ENCODE data around the gene STX11. TPM values are rescaled to one million over a fixed set of nuclear protein-coding genes. Genes with fewer than 3 reads are reported as not detected.
A peak's percentile ranks its signal among the peaks of the same experiment; 100 is the strongest.

Gene STX11
- total and polyA plus RNA-seq, 2 of the 13 experiments (the other 11 are each of a cell fraction or from before 2014, with no cell fraction given): 0.03 TPM; not detected in 1

DNA sequence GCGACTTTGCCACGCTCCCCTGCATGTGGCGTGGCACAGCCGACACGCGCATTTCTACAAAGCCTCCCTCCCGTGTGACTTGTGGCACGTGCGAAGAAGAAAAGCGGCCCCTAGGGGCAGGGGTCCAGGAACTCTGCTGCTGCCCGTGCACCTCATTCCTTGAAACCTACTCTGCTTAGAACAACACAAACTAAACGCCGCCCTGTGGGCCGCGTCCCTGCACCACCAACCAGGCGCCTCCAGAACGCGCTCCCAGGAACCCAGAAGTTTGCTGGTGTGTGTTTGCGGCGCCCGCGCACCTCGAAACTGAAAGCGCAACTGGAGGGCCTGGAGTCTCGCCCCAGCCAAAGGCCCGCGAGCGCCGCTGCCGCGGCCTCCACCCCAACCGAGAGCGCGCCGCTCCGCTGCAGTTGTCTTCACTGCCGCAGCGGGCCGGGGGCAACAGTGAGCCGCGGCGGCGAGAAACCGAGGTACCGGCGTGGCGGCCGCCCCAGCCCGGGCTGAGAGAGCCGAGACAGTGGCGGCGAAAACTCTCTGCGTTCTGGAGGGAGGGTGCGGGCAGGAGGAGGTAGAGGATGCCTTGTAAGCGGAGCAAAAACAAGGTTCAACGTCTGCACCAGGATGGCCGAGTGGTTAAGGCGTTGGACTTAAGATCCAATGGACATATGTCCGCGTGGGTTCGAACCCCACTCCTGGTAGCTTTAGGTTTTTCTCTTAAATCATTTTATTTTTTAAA is 65.8 kb downstream of the STX11 start:
- Histone ChIP-seq H3K4me1 (ENCODE audit: insufficient read depth, low read length) (peaks cover 23% of the 10 kb centered on the region), H3K9ac (ENCODE audit: insufficient read depth, low read depth, low read length) (peak overlapping the region; percentile 77), H3K27ac (ENCODE audit: extremely low read length, insufficient read depth, low read length) (peak overlapping the region; percentile 81), H3K36me3 (replicated peaks in 1 of 2; ENCODE audit: control insufficient read depth in 1 of 2, insufficient read depth in 2 of 2, low read length in 2 of 2) (no peaks in the 10 kb centered on the region), H3K79me2 (ENCODE audit: insufficient read depth, low read length) (no peaks in the 10 kb centered on the region), H2AFZ (ENCODE audit: low read length) (peak overlapping the region; percentile 95), H3K4me3 (replicated peaks in 1 of 3; ENCODE audit: insufficient read depth in 1 of 3, low read depth in 2 of 3, low read length in 3 of 3) (peak overlapping the region; percentile 68 to 89 (median 82)), H3K9me3 (ENCODE audit: low read length) (peaks cover 8% of the 10 kb centered on the region; the same call in 1 of the 2 replicates), H3K4me2 (ENCODE audit: low read depth, low read length) (peak overlapping the region; percentile 91), H3K27me3 (ENCODE audit: control insufficient read depth in 1 of 2, insufficient read depth in 2 of 2, low read length in 2 of 2) (peaks cover 0 to 2% of the 10 kb centered on the region in 2 experiments; a peak in 1 of 5 replicates), H4K20me1 (ENCODE audit: insufficient read depth, low read length) (no peaks in the 10 kb centered on the region)
- in situ Hi-C loops (cut with HindIII; ENCODE audit: extremely low pct_ligation_motif_present, low pct_unique_long_range_greater_than_20kb) (loop anchor here (5.0 kb wide), 2 partner anchors 71 to 119 kb away; partner anchors contain the start of genes SF3B5 and UTRN), intact Hi-C loops (cut with micrococcal nuclease; ENCODE audit: unreplicated experiment) (loop anchor here (1.0 to 2.0 kb wide), 8 partner anchors 47 to 641 kb away; partner anchors contain the start of gene STX11)
- DNase-seq (ENCODE audit: low spot score) (peak; percentile 94), FAIRE-seq (peak; percentile 68), ATAC-seq (peak; percentile 92)
- POLR2A ChIA-PET: interaction anchor here (1.0 to 1.2 kb wide), 2 partner anchors 70 to 127 kb away, joined by 3 to 8 read pairs; no protein-coding TSS in a partner anchor
- TSS peak; percentile 77 for BruUV-seq (replicated peaks)
- CTCF ChIA-PET (ENCODE audit: low intra/inter-chr PET ratio, low total read pairs): interaction anchor here (0.9 to 2.4 kb wide), 4 partner anchors 111 to 266 kb away, joined by 3 to 13 read pairs (median 4); no protein-coding TSS in a partner anchor
- WGBS (ENCODE audit: low lambda C conversion rate): 0% methylated on average over 20 of the region's 61 CpGs
- TF ChIP-seq, protein P1, sequence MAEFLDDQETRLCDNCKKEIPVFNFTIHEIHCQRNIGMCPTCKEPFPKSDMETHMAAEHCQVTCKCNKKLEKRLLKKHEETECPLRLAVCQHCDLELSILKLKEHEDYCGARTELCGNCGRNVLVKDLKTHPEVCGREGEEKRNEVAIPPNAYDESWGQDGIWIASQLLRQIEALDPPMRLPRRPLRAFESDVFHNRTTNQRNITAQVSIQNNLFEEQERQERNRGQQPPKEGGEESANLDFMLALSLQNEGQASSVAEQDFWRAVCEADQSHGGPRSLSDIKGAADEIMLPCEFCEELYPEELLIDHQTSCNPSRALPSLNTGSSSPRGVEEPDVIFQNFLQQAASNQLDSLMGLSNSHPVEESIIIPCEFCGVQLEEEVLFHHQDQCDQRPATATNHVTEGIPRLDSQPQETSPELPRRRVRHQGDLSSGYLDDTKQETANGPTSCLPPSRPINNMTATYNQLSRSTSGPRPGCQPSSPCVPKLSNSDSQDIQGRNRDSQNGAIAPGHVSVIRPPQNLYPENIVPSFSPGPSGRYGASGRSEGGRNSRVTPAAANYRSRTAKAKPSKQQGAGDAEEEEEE (CRISPR knock-in tag; IDR thresholded peaks at IDR 0.05; ENCODE audit: borderline replicate concordance): peak; percentile 33; the same call in 1 of the 2 replicates
- TF ChIP-seq, protein P2, sequence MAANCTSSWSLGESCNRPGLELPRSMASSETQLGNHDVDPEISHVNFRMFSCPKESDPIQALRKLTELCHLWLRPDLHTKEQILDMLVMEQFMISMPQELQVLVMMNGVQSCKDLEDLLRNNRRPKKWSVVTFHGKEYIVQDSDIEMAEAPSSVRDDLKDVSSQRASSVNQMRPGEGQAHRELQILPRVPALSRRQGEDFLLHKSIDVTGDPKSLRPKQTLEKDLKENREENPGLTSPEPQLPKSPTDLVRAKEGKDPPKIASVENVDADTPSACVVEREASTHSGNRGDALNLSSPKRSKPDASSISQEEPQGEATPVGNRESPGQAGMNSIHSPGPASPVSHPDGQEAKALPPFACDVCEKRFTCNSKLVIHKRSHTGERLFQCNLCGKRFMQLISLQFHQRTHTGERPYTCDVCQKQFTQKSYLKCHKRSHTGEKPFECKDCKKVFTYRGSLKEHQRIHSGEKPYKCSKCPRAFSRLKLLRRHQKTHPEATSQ (CRISPR knock-in tag; IDR thresholded peaks at IDR 0.05; ENCODE audit: borderline replicate concordance): peak; percentile 96
- TF ChIP-seq PCBP1 (IDR thresholded peaks at IDR 0.05; ENCODE audit: borderline replicate concordance, low read depth, low read length) (0 out of 2 replicates have a peak, but pooled peaks have one; percentile 18), ZEB1 (IDR thresholded peaks at IDR 0.05; ENCODE audit: insufficient replicate concordance, low read depth) (no peak), DPF2 (CRISPR knock-in tag; IDR thresholded peaks at IDR 0.05; ENCODE audit: borderline replicate concordance, low read depth) (no peak; the same call in 1 of the 2 replicates), AKAP8 (CRISPR knock-in tag; IDR thresholded peaks at IDR 0.05) (no peak; the same call in 1 of the 2 replicates), ZNF737 (CRISPR knock-in tag; IDR thresholded peaks at IDR 0.05; ENCODE audit: borderline replicate concordance) (peak; percentile 85; the same call in 1 of the 2 replicates), ATF1 (CRISPR knock-in tag; IDR thresholded peaks at IDR 0.05) (no peak), GTF2F1 (IDR thresholded peaks at IDR 0.05; ENCODE audit: low read length) (no peak; the same call in 1 of the 2 replicates), NFE2 (CRISPR knock-in tag; IDR thresholded peaks at IDR 0.05) (no peak), MIER2 (CRISPR knock-in tag; IDR thresholded peaks at IDR 0.05) (peak; percentile 52; the same call in 1 of the 2 replicates), ZNF33B (CRISPR knock-in tag; IDR thresholded peaks at IDR 0.05) (peak; percentile 98; the same call in 1 of the 2 replicates), PTBP1 (IDR thresholded peaks at IDR 0.05; ENCODE audit: low read depth, low read length, poor library complexity, severe bottlenecking) (no peak)
- TF ChIP-seq, protein P3, sequence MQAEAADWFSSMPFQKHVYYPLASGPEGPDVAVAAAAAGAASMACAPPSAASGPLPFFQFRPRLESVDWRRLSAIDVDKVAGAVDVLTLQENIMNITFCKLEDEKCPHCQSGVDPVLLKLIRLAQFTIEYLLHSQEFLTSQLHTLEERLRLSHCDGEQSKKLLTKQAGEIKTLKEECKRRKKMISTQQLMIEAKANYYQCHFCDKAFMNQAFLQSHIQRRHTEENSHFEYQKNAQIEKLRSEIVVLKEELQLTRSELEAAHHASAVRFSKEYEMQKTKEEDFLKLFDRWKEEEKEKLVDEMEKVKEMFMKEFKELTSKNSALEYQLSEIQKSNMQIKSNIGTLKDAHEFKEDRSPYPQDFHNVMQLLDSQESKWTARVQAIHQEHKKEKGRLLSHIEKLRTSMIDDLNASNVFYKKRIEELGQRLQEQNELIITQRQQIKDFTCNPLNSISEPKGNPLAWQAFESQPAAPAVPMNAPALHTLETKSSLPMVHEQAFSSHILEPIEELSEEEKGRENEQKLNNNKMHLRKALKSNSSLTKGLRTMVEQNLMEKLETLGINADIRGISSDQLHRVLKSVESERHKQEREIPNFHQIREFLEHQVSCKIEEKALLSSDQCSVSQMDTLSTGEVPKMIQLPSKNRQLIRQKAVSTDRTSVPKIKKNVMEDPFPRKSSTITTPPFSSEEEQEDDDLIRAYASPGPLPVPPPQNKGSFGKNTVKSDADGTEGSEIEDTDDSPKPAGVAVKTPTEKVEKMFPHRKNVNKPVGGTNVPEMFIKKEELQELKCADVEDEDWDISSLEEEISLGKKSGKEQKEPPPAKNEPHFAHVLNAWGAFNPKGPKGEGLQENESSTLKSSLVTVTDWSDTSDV (CRISPR knock-in tag; IDR thresholded peaks at IDR 0.05): no peak
- TF ChIP-seq, protein P4, sequence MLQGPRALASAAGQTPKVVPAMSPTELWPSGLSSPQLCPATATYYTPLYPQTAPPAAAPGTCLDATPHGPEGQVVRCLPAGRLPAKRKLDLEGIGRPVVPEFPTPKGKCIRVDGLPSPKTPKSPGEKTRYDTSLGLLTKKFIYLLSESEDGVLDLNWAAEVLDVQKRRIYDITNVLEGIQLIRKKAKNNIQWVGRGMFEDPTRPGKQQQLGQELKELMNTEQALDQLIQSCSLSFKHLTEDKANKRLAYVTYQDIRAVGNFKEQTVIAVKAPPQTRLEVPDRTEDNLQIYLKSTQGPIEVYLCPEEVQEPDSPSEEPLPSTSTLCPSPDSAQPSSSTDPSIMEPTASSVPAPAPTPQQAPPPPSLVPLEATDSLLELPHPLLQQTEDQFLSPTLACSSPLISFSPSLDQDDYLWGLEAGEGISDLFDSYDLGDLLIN (CRISPR knock-in tag; IDR thresholded peaks at IDR 0.05; ENCODE audit: borderline replicate concordance): 0 out of 2 replicates have a peak, but pooled peaks have one; percentile 18

All from HepG2 (cell line).